NB4 (cell line): Measurements from ENCODE around the gene DTNB.

Experiments
- CTCF ChIP-seq: IDR thresholded peaks from one replicate; pipeline ENCODE4 v1.5.1; 2012; ENCODE audit warnings: low read depth, low read length
- MAX ChIP-seq: IDR thresholded peaks from 2 replicates; pipeline ENCODE4 v1.6.1; 2011; ENCODE audit warnings: low read depth, low read length

GRCh38 chr2:25354116-25354515 is 319.3 kb downstream of the DTNB start:
- no peak for TF ChIP-seq CTCF
- TF ChIP-seq MAX: no peak
